ENCODE measurements around the gene METTL4.

METTL4 gene, protein sequence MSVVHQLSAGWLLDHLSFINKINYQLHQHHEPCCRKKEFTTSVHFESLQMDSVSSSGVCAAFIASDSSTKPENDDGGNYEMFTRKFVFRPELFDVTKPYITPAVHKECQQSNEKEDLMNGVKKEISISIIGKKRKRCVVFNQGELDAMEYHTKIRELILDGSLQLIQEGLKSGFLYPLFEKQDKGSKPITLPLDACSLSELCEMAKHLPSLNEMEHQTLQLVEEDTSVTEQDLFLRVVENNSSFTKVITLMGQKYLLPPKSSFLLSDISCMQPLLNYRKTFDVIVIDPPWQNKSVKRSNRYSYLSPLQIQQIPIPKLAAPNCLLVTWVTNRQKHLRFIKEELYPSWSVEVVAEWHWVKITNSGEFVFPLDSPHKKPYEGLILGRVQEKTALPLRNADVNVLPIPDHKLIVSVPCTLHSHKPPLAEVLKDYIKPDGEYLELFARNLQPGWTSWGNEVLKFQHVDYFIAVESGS
- 12.0 to 25.9 (median 16.8) reads per million in 3 donors for total RNA-seq

- H3K4me3 ChIP-seq (ENCODE audit: insufficient read depth, low read depth, low read length, poor library complexity, severe bottlenecking): peak within 1 kb of the TSS; percentile 68
- H3K36me3 ChIP-seq (ENCODE audit: control insufficient read depth, insufficient read depth, low read length): no peaks in the 10 kb centered on the region
- no peaks in the 10 kb centered on the region for H3K9me3 ChIP-seq (ENCODE audit: control insufficient read depth, low read length)
- DNase-seq: peak; percentile 68 to 77 (median 73)
- peaks cover 11% of the 10 kb centered on the region for H3K4me1 ChIP-seq (ENCODE audit: control insufficient read depth, insufficient read depth, low read length, poor library complexity, severe bottlenecking)
- H3K27me3 ChIP-seq (replicated peaks; ENCODE audit: control insufficient read depth, insufficient read depth, low read length, poor library complexity, severe bottlenecking): no peaks in the 10 kb centered on the region
- H3K27ac ChIP-seq (ENCODE audit: insufficient read depth, low read length, poor library complexity, severe bottlenecking): peak within 1 kb of the TSS; percentile 99
Observed at GRCh38 chr18:2571200-2572170, at the start of gene METTL4, which contains the start of gene NDC80. METTL4 (minus strand) TSS chr18:2571505; CDS start chr18:2567216, 4,289 bp downstream. NDC80 (plus strand) TSS chr18:2571557; CDS start chr18:2572986, 1,429 bp downstream.

DNA sequence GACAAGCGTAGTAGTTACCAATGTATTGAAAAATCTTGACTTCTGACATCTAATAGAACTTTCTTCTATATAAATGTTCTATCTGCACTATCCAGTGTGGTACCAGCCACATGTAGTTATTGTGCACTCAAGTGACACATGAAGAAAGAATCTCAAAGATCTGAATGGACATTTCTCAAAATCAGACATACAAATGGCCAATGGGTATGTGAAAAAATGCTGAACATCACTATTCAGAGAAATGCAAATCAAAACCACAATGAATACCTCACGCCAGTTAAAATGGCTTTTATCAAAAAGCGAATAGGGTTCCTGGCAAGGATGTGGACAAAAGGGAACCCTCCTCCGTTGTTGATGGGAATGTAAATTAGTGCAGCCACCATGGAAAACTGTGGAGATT lies 46.7 kb upstream of the METTL4 start:
- no peak for DNase-seq
- Histone ChIP-seq H3K4me3 (ENCODE audit: insufficient read depth, low read depth, low read length, poor library complexity, severe bottlenecking) (no peak overlapping the region), H3K9me3 (ENCODE audit: control insufficient read depth, low read length) (no peaks in the 10 kb centered on the region), H3K4me1 (ENCODE audit: control insufficient read depth, insufficient read depth, low read length, poor library complexity, severe bottlenecking) (no peaks in the 10 kb centered on the region), H3K36me3 (ENCODE audit: control insufficient read depth, insufficient read depth, low read length) (peaks cover 7% of the 10 kb centered on the region), H3K27ac (ENCODE audit: insufficient read depth, low read length, poor library complexity, severe bottlenecking) (no peak overlapping the region), H3K27me3 (replicated peaks; ENCODE audit: control insufficient read depth, insufficient read depth, low read length, poor library complexity, severe bottlenecking) (no peaks in the 10 kb centered on the region)

DNA sequence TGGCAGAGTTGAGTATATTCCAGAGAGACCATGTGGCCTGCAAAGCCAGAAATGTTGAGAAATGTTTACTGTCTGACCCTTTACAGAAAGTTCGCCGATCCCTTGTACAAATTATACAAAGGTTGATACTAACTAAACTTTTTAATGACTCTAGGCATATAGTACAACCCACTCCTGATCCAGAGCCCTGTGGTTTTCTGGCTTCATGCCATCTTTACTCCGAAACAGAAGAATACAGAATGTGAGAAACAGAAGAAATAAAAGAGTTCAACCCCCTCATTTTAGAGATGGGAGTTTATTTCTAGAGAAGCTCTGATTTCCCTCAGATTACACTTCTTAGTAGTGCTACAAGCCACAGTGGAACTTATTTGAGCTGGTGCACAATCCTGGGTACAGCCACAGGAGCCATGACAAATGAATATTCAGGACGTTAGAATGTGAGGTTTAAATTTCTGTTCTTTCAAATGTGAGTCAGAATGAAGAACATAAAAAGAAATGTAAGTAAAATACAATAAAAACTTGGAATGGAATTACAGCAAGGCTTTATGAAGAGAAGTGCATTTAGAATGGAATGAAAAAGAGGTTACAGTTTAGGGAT lies 46.2 kb upstream of the METTL4 start:
- Histone ChIP-seq H3K4me1 (ENCODE audit: control insufficient read depth, insufficient read depth, low read length, poor library complexity, severe bottlenecking) (no peaks in the 10 kb centered on the region), H3K27ac (ENCODE audit: insufficient read depth, low read length, poor library complexity, severe bottlenecking) (no peak overlapping the region), H3K4me3 (ENCODE audit: insufficient read depth, low read depth, low read length, poor library complexity, severe bottlenecking) (no peak overlapping the region), H3K27me3 (replicated peaks; ENCODE audit: control insufficient read depth, insufficient read depth, low read length, poor library complexity, severe bottlenecking) (no peaks in the 10 kb centered on the region), H3K9me3 (ENCODE audit: control insufficient read depth, low read length) (no peaks in the 10 kb centered on the region), H3K36me3 (ENCODE audit: control insufficient read depth, insufficient read depth, low read length) (peaks cover 7% of the 10 kb centered on the region)
- no peak for DNase-seq

- no peak for DNase-seq
- no peaks in the 10 kb centered on the region for H3K4me1 ChIP-seq (ENCODE audit: control insufficient read depth, insufficient read depth, low read length, poor library complexity, severe bottlenecking)
- peaks cover 10% of the 10 kb centered on the region for H3K36me3 ChIP-seq (ENCODE audit: control insufficient read depth, insufficient read depth, low read length)
- H3K27me3 ChIP-seq (replicated peaks; ENCODE audit: control insufficient read depth, insufficient read depth, low read length, poor library complexity, severe bottlenecking): no peaks in the 10 kb centered on the region
- H3K27ac ChIP-seq (ENCODE audit: insufficient read depth, low read length, poor library complexity, severe bottlenecking): no peak overlapping the region
- no peak overlapping the region for H3K4me3 ChIP-seq (ENCODE audit: insufficient read depth, low read depth, low read length, poor library complexity, severe bottlenecking)
- no peaks in the 10 kb centered on the region for H3K9me3 ChIP-seq (ENCODE audit: control insufficient read depth, low read length)
Observed at GRCh38 chr18:2612996-2613395, 41.7 kb upstream of the METTL4 start.

GRCh38 chr18:2610549-2610948 lies 39.2 kb upstream of the METTL4 start:
- no peak overlapping the region for H3K27ac ChIP-seq (ENCODE audit: insufficient read depth, low read length, poor library complexity, severe bottlenecking)
- peaks cover 10% of the 10 kb centered on the region for H3K36me3 ChIP-seq (ENCODE audit: control insufficient read depth, insufficient read depth, low read length)
- H3K27me3 ChIP-seq (replicated peaks; ENCODE audit: control insufficient read depth, insufficient read depth, low read length, poor library complexity, severe bottlenecking): no peaks in the 10 kb centered on the region
- H3K4me3 ChIP-seq (ENCODE audit: insufficient read depth, low read depth, low read length, poor library complexity, severe bottlenecking): no peak overlapping the region
- H3K9me3 ChIP-seq (ENCODE audit: control insufficient read depth, low read length): no peaks in the 10 kb centered on the region
- DNase-seq: no peak
- H3K4me1 ChIP-seq (ENCODE audit: control insufficient read depth, insufficient read depth, low read length, poor library complexity, severe bottlenecking): peaks cover 13% of the 10 kb centered on the region

GRCh38 chr18:2609604-2610003 lies 38.3 kb upstream of the METTL4 start:
- no peak overlapping the region for H3K27ac ChIP-seq (ENCODE audit: insufficient read depth, low read length, poor library complexity, severe bottlenecking)
- H3K9me3 ChIP-seq (ENCODE audit: control insufficient read depth, low read length): no peaks in the 10 kb centered on the region
- H3K4me1 ChIP-seq (ENCODE audit: control insufficient read depth, insufficient read depth, low read length, poor library complexity, severe bottlenecking): peaks cover 20% of the 10 kb centered on the region
- no peaks in the 10 kb centered on the region for H3K27me3 ChIP-seq (replicated peaks; ENCODE audit: control insufficient read depth, insufficient read depth, low read length, poor library complexity, severe bottlenecking)
- DNase-seq: no peak
- peaks cover 4% of the 10 kb centered on the region for H3K36me3 ChIP-seq (ENCODE audit: control insufficient read depth, insufficient read depth, low read length)
- H3K4me3 ChIP-seq (ENCODE audit: insufficient read depth, low read depth, low read length, poor library complexity, severe bottlenecking): no peak overlapping the region

- Histone ChIP-seq H3K27ac (ENCODE audit: insufficient read depth, low read length, poor library complexity, severe bottlenecking) (peak overlapping the region; percentile 60), H3K9me3 (ENCODE audit: control insufficient read depth, low read length) (no peaks in the 10 kb centered on the region), H3K4me1 (ENCODE audit: control insufficient read depth, insufficient read depth, low read length, poor library complexity, severe bottlenecking) (peaks cover 30% of the 10 kb centered on the region)
Observed at GRCh38 chr18:2606335-2606734, 35.0 kb upstream of the METTL4 start.

DNA sequence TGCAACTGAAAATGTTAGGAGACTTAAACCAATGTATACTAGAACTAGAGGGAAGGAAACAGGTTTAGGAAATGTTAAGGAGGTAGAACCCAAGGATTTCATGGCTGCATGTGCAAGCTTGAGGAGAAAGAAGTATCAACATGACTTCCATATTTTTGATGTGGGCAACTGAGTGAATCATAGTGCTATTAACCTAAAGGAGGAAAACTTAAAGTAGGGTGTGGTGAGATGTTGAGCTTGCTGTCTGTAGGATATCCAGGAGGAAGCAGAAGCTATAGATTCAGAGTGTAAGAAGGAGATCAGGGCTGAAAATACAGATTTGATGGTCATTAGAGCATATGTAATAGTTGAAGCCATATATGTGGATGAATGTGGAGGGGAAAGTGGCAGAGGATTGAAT lies 31.5 kb upstream of the METTL4 start:
- no peaks in the 10 kb centered on the region for H3K9me3 ChIP-seq (ENCODE audit: control insufficient read depth, low read length)
- peaks cover 30% of the 10 kb centered on the region for H3K4me1 ChIP-seq (ENCODE audit: control insufficient read depth, insufficient read depth, low read length, poor library complexity, severe bottlenecking)
- no peak for DNase-seq
- H3K4me3 ChIP-seq (ENCODE audit: insufficient read depth, low read depth, low read length, poor library complexity, severe bottlenecking): no peak overlapping the region
- no peak overlapping the region for H3K27ac ChIP-seq (ENCODE audit: insufficient read depth, low read length, poor library complexity, severe bottlenecking)
- H3K27me3 ChIP-seq (replicated peaks; ENCODE audit: control insufficient read depth, insufficient read depth, low read length, poor library complexity, severe bottlenecking): no peaks in the 10 kb centered on the region
- no peaks in the 10 kb centered on the region for H3K36me3 ChIP-seq (ENCODE audit: control insufficient read depth, insufficient read depth, low read length)

More at GRCh38 chr18:2606335-2606734, 35.0 kb upstream of the METTL4 start:
- Histone ChIP-seq H3K4me3 (ENCODE audit: insufficient read depth, low read depth, low read length, poor library complexity, severe bottlenecking) (no peak overlapping the region), H3K27me3 (replicated peaks; ENCODE audit: control insufficient read depth, insufficient read depth, low read length, poor library complexity, severe bottlenecking) (no peaks in the 10 kb centered on the region), H3K36me3 (ENCODE audit: control insufficient read depth, insufficient read depth, low read length) (peaks cover 3% of the 10 kb centered on the region)
- DNase-seq: no peak

DNA sequence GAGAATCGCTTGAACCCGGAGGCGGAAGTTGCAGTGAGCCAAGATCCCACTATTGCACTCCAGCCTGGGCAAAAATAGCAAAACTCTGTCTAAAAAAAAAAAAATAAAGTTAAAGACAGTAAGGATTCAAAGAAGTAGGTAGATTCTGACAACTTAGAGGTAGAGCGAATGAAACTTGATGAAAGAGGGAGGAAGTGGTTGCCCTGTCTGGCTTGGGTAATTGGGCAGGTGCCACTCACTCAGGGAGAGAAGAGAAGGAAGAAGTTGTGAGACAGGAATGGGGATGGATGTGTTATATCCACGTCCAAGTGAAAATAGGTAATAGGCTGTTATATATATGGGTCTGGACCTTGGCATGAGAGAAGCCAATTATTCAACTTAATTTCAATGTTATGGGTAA lies 26.3 kb upstream of the METTL4 start:
- no peak overlapping the region for H3K4me3 ChIP-seq (ENCODE audit: insufficient read depth, low read depth, low read length, poor library complexity, severe bottlenecking)
- DNase-seq: no peak

More for the DNA sequence above, 26.3 kb upstream of the METTL4 start:
- no peaks in the 10 kb centered on the region for H3K27me3 ChIP-seq (replicated peaks; ENCODE audit: control insufficient read depth, insufficient read depth, low read length, poor library complexity, severe bottlenecking)
- no peaks in the 10 kb centered on the region for H3K36me3 ChIP-seq (ENCODE audit: control insufficient read depth, insufficient read depth, low read length)
- no peak overlapping the region for H3K27ac ChIP-seq (ENCODE audit: insufficient read depth, low read length, poor library complexity, severe bottlenecking)
- H3K4me1 ChIP-seq (ENCODE audit: control insufficient read depth, insufficient read depth, low read length, poor library complexity, severe bottlenecking): peaks cover 12% of the 10 kb centered on the region
- no peaks in the 10 kb centered on the region for H3K9me3 ChIP-seq (ENCODE audit: control insufficient read depth, low read length)

Measured in effector memory CD4-positive, alpha-beta T cell (primary cell).